ENCODE measurements around the gene OGFOD2.

GRCh38 chr12:122960193-122960569 lies 14.9 kb upstream of the OGFOD2 start:
- TF ChIP-seq FOXP2 (optimal IDR thresholded peaks at IDR 0.05; ENCODE audit: borderline replicate concordance, extremely low read depth, extremely low read length, insufficient read depth) (no peak), POLR2AphosphoS5 (IDR thresholded peaks at IDR 0.05; ENCODE audit: low read depth, low read length) (no peak), REST (IDR thresholded peaks at IDR 0.05; ENCODE audit: insufficient read depth in 1 of 2, low read depth in 2 of 2, low read length in 2 of 2) (no peak), TAF1 (IDR thresholded peaks at IDR 0.05; ENCODE audit: borderline replicate concordance, insufficient read depth, low read length) (no peak)

Measured in PFSK-1 (cell line).